Nephron progenitor cell (in vitro differentiated cells): ENCODE data around the gene RBM17.
"Not testable (repeated sequence)": the region's sequence is repeated elsewhere in the genome, so short reads cannot be mapped to it uniquely, and the experiment has no call there.

Experiments used
- DNase-seq: peaks from one replicate; pipeline ENCODE4 v3.0.0; 2021
- H3K27ac Mint-ChIP-seq: 2 replicates; pipeline ENCODE4 v1.8.0; 2021; ENCODE audit warnings: mild to moderate bottlenecking, moderate library complexity, mixed read lengths
- H3K27me3 Mint-ChIP-seq: 2 replicates; pipeline ENCODE4 v1.8.0; 2021; ENCODE audit warnings: mild to moderate bottlenecking, low read depth, mixed read lengths; ENCODE audit not compliant: poor library complexity
- H3K36me3 Mint-ChIP-seq: 2 replicates; pipeline ENCODE4 v1.8.0; 2021; ENCODE audit warnings: low read depth, mixed read lengths
- H3K4me1 Mint-ChIP-seq: 2 replicates; pipeline ENCODE4 v1.8.0; 2021; ENCODE audit warnings: mixed read lengths
- H3K4me3 Mint-ChIP-seq: 2 replicates; pipeline ENCODE4 v1.8.0; 2021; ENCODE audit warnings: mild to moderate bottlenecking, moderate library complexity, mixed read lengths
- H3K9me3 Mint-ChIP-seq: 2 replicates; pipeline ENCODE4 v1.8.0; 2021; ENCODE audit warnings: mild to moderate bottlenecking, moderate library complexity, mixed read lengths
- CTCF ChIP-seq: fragments of 200-600 bp; sonication (generic); IDR thresholded peaks from 2 replicates; pipeline ENCODE4 v1.5.0; 2021; ENCODE audit warnings: antibody characterized with exemption

RBM17 gene

DNA sequence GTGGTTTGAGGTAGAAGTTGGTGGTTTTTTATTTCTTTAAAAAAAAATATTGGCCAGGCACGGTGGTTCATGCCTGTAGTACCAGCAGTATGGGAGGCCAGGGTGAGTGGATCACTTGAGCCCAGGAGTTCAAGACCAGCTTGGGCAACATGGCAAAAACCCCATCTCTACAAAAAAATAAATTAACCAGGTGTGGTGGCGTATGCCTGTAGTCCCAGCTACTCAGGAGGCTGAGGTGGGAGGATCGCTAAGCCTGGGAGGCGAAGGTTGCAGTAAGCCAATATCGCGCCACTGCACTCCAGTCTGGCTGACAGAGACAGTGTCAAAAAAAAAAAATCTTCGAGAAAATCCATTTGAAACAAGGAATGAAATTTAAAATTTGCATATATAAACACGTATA lies 27.8 kb upstream of the RBM17 start:
- no peak for TF ChIP-seq CTCF
- Mint-ChIP-seq H3K4me1 (peaks cover 11% of the 10 kb centered on the region), H3K27ac (no peak overlapping the region), H3K9me3 (no peaks in the 10 kb centered on the region), H3K27me3 (peaks cover 36% of the 10 kb centered on the region), H3K4me3 (no peak overlapping the region), H3K36me3 (no peaks in the 10 kb centered on the region)
- no peak for DNase-seq

- Mint-ChIP-seq H3K36me3 (no peaks in the 10 kb centered on the region), H3K9me3 (no peaks in the 10 kb centered on the region), H3K4me3 (no peak within 1 kb of the TSS), H3K4me1 (peaks cover 5% of the 10 kb centered on the region), H3K27me3 (peaks cover 34% of the 10 kb centered on the region), H3K27ac (no peak within 1 kb of the TSS)
- no peak for TF ChIP-seq CTCF
- no peak for DNase-seq
Measured at GRCh38 chr10:6062101-6062771, 26.6 kb upstream of the RBM17 start, which contains the start of gene IL2RA. IL2RA (minus strand) TSS chr10:6062367; CDS start chr10:6062151, 216 bp downstream.

- Mint-ChIP-seq H3K27me3 (peaks cover 24% of the 10 kb centered on the region), H3K4me1 (no peaks in the 10 kb centered on the region), H3K27ac (no peak overlapping the region), H3K9me3 (no peaks in the 10 kb centered on the region), H3K36me3 (no peaks in the 10 kb centered on the region), H3K4me3 (no peak overlapping the region)
- TF ChIP-seq CTCF = no peak
- no peak for DNase-seq
Measured at GRCh38 chr10:6064119-6064518, 24.7 kb upstream of the RBM17 start.

DNA sequence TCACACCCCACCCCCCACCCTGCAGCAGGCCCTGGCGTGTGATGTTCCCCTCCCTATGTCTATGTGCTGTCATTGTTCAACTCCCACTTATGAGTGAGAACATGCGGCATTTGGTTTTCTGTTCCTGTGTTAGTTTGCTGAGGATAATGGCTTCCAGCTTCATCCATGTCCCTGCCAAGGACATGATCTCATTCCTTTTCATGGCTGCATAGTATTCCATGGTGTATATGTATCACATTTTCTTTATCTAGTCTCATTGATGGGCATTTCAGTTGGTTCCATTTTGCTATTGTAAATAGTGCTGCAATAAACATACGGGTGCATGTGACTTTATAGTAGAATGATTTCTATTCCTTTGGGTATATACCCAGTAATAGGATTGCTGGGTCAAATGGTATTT lies 24.1 kb upstream of the RBM17 start:
- not testable (repeated sequence) for H3K27ac Mint-ChIP-seq, H3K9me3 Mint-ChIP-seq, H3K4me1 Mint-ChIP-seq, DNase-seq, H3K36me3 Mint-ChIP-seq, H3K4me3 Mint-ChIP-seq
- peaks cover 23% of the 10 kb centered on the region for H3K27me3 Mint-ChIP-seq

DNA sequence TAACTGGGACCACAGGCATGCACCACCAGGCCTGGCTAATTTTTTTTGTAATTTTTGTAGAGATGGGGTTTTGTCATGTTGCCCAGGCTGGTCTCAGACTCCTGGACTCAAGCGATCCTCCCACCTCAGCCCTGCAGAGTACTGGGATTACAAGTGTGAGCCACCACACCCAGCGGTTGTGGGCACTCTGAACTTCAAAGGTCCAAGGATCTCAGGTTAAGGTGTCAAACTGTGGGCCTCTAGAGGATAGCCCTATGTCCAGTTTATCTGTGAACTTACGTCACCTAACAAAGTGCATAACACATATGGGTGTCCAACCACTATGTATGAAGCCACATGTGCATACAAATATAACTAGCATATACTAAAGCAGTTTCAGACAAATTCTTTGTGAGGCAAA lies 23.4 kb upstream of the RBM17 start:
- Mint-ChIP-seq H3K9me3 (peaks cover 1% of the 10 kb centered on the region), H3K4me1 (no peaks in the 10 kb centered on the region), H3K27ac (no peak overlapping the region), H3K36me3 (no peaks in the 10 kb centered on the region), H3K4me3 (no peak overlapping the region), H3K27me3 (peaks cover 21% of the 10 kb centered on the region)
- no peak for DNase-seq
- no peak for TF ChIP-seq CTCF

DNA sequence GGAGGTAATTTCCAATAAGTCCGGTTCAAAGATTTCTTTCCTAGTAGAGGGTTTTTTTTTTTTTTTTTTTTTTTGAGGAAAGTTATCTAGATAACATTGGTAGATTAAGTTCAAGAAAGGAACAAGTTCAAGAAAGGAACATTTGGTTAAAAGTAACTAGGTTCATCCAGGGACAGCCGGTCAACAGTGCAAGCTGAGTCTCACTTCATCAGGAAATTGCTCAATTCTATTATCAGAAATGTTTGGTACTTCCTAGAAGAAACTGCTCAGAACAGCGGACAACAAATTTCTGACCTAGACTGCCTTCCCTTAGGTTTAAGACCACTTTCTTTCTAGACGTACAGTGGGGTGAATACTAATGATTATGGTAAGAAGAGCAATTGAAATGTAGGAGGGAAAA lies 23.0 kb upstream of the RBM17 start:
- DNase-seq = no peak
- H3K27me3 Mint-ChIP-seq = peaks cover 23% of the 10 kb centered on the region
- TF ChIP-seq CTCF = no peak
- H3K27ac Mint-ChIP-seq = no peak overlapping the region
- no peaks in the 10 kb centered on the region for H3K4me1 Mint-ChIP-seq
- H3K9me3 Mint-ChIP-seq = peaks cover 4% of the 10 kb centered on the region
- H3K4me3 Mint-ChIP-seq = no peak overlapping the region
- H3K36me3 Mint-ChIP-seq = no peaks in the 10 kb centered on the region
